Measurements from ENCODE around the gene SCMH1.
A peak's percentile ranks its signal among the peaks of the same experiment; 100 is the strongest.

The SCMH1 gene

GRCh38 chr1:41078616-41079015, 163.5 kb downstream of the SCMH1 start:
- DNase-seq = no peak
- H3K79me1 ChIP-seq (ENCODE audit: low read length) = no peaks in the 10 kb centered on the region
- no peak overlapping the region for H4K5ac ChIP-seq (ENCODE audit: low read length)
- no peak overlapping the region for H3K23ac ChIP-seq (ENCODE audit: low read length)
- no peaks in the 10 kb centered on the region for H3K36me3 ChIP-seq (ENCODE audit: control insufficient read depth, insufficient read depth, low read length)
- H4K8ac ChIP-seq (ENCODE audit: low read depth, low read length) = no peak overlapping the region
- no peaks in the 10 kb centered on the region for H3K27me3 ChIP-seq (ENCODE audit: insufficient read depth, low read length, poor library complexity)
- no peak overlapping the region for H3K4ac ChIP-seq (ENCODE audit: low read depth, low read length)
- H2BK15ac ChIP-seq (replicated peaks; ENCODE audit: low read depth) = no peak overlapping the region
- WGBS (ENCODE audit: extremely low coverage, insufficient coverage, low lambda C conversion rate) = 100% methylated on average over 1 of the region's 2 CpGs
- no peak overlapping the region for H3K4me3 ChIP-seq (ENCODE audit: low read length)
- H3K56ac ChIP-seq (ENCODE audit: low read length) = no peak overlapping the region
- H3K27ac ChIP-seq (ENCODE audit: low read depth, low read length) = no peak overlapping the region
- no peak overlapping the region for H3K4me2 ChIP-seq (ENCODE audit: low read length)
- H2BK5ac ChIP-seq (ENCODE audit: low read length) = no peak overlapping the region
- H2AK5ac ChIP-seq (ENCODE audit: low read length) = no peak overlapping the region
- no peak overlapping the region for H2BK120ac ChIP-seq (ENCODE audit: low read depth, low read length)
- H3K4me1 ChIP-seq (ENCODE audit: control insufficient read depth, low read depth, low read length) = no peaks in the 10 kb centered on the region
- no peak overlapping the region for H3K18ac ChIP-seq (ENCODE audit: low read length)
- no peaks in the 10 kb centered on the region for H3K79me2 ChIP-seq (ENCODE audit: control insufficient read depth, insufficient read depth, low read length)
- H3K9ac ChIP-seq (ENCODE audit: low read length) = no peak overlapping the region

GRCh38 chr1:41078193-41078592, 163.9 kb downstream of the SCMH1 start:
- Histone ChIP-seq H3K79me2 (ENCODE audit: control insufficient read depth, insufficient read depth, low read length) (no peaks in the 10 kb centered on the region), H3K18ac (ENCODE audit: low read length) (no peak overlapping the region), H2BK5ac (ENCODE audit: low read length) (no peak overlapping the region), H3K56ac (ENCODE audit: low read length) (no peak overlapping the region), H4K5ac (ENCODE audit: low read length) (no peak overlapping the region), H3K4me1 (ENCODE audit: control insufficient read depth, low read depth, low read length) (no peaks in the 10 kb centered on the region), H3K4me3 (ENCODE audit: low read length) (no peak overlapping the region), H3K23ac (ENCODE audit: low read length) (no peak overlapping the region), H3K27me3 (ENCODE audit: insufficient read depth, low read length, poor library complexity) (no peaks in the 10 kb centered on the region), H2BK15ac (replicated peaks; ENCODE audit: low read depth) (no peak overlapping the region), H3K27ac (ENCODE audit: low read depth, low read length) (no peak overlapping the region), H3K79me1 (ENCODE audit: low read length) (no peaks in the 10 kb centered on the region), H2AK5ac (ENCODE audit: low read length) (no peak overlapping the region), H3K9ac (ENCODE audit: low read length) (no peak overlapping the region), H2BK120ac (ENCODE audit: low read depth, low read length) (no peak overlapping the region), H3K4ac (ENCODE audit: low read depth, low read length) (no peak overlapping the region), H3K4me2 (ENCODE audit: low read length) (no peak overlapping the region), H3K36me3 (ENCODE audit: control insufficient read depth, insufficient read depth, low read length) (no peaks in the 10 kb centered on the region), H4K8ac (ENCODE audit: low read depth, low read length) (no peak overlapping the region)
- WGBS (ENCODE audit: extremely low coverage, insufficient coverage, low lambda C conversion rate) = no CpG with 5 or more reads among the region's 3 CpGs
- DNase-seq = no peak

GRCh38 chr1:41073971-41074370, 168.1 kb downstream of the SCMH1 start:
- Histone ChIP-seq H3K4ac (ENCODE audit: low read depth, low read length) (no peak overlapping the region), H3K36me3 (ENCODE audit: control insufficient read depth, insufficient read depth, low read length) (no peaks in the 10 kb centered on the region), H3K18ac (ENCODE audit: low read length) (no peak overlapping the region), H2BK120ac (ENCODE audit: low read depth, low read length) (no peak overlapping the region), H3K4me2 (ENCODE audit: low read length) (no peak overlapping the region), H2BK15ac (replicated peaks; ENCODE audit: low read depth) (no peak overlapping the region), H3K79me1 (ENCODE audit: low read length) (no peaks in the 10 kb centered on the region), H3K23ac (ENCODE audit: low read length) (no peak overlapping the region), H4K5ac (ENCODE audit: low read length) (no peak overlapping the region), H3K4me3 (ENCODE audit: low read length) (no peak overlapping the region), H2BK5ac (ENCODE audit: low read length) (no peak overlapping the region), H2AK5ac (ENCODE audit: low read length) (no peak overlapping the region), H4K8ac (ENCODE audit: low read depth, low read length) (no peak overlapping the region), H3K4me1 (ENCODE audit: control insufficient read depth, low read depth, low read length) (no peaks in the 10 kb centered on the region), H3K9ac (ENCODE audit: low read length) (no peak overlapping the region), H3K27ac (ENCODE audit: low read depth, low read length) (no peak overlapping the region), H3K79me2 (ENCODE audit: control insufficient read depth, insufficient read depth, low read length) (no peaks in the 10 kb centered on the region), H3K27me3 (ENCODE audit: insufficient read depth, low read length, poor library complexity) (no peaks in the 10 kb centered on the region), H3K56ac (ENCODE audit: low read length) (no peak overlapping the region)
- no peak for DNase-seq

- Histone ChIP-seq H3K4ac (ENCODE audit: low read depth, low read length) (no peak overlapping the region), H3K27me3 (ENCODE audit: insufficient read depth, low read length, poor library complexity) (no peaks in the 10 kb centered on the region), H3K27ac (ENCODE audit: low read depth, low read length) (no peak overlapping the region), H4K8ac (ENCODE audit: low read depth, low read length) (no peak overlapping the region), H3K79me1 (ENCODE audit: low read length) (no peaks in the 10 kb centered on the region), H3K9ac (ENCODE audit: low read length) (no peak overlapping the region), H4K5ac (ENCODE audit: low read length) (no peak overlapping the region), H2BK120ac (ENCODE audit: low read depth, low read length) (no peak overlapping the region), H2AK5ac (ENCODE audit: low read length) (no peak overlapping the region), H2BK5ac (ENCODE audit: low read length) (no peak overlapping the region), H2BK15ac (replicated peaks; ENCODE audit: low read depth) (no peak overlapping the region), H3K4me2 (ENCODE audit: low read length) (no peak overlapping the region), H3K79me2 (ENCODE audit: control insufficient read depth, insufficient read depth, low read length) (no peaks in the 10 kb centered on the region), H3K36me3 (ENCODE audit: control insufficient read depth, insufficient read depth, low read length) (no peaks in the 10 kb centered on the region), H3K4me1 (ENCODE audit: control insufficient read depth, low read depth, low read length) (no peaks in the 10 kb centered on the region), H3K18ac (ENCODE audit: low read length) (no peak overlapping the region), H3K4me3 (ENCODE audit: low read length) (no peak overlapping the region), H3K56ac (ENCODE audit: low read length) (no peak overlapping the region), H3K23ac (ENCODE audit: low read length) (no peak overlapping the region)
- no CpG with 5 or more reads among the region's 1 CpG for WGBS (ENCODE audit: extremely low coverage, insufficient coverage, low lambda C conversion rate)
- no peak for DNase-seq
Observed at GRCh38 chr1:41072051-41072450, 170.1 kb downstream of the SCMH1 start.

- no peak overlapping the region for H2BK120ac ChIP-seq (ENCODE audit: low read depth, low read length)
- no peak overlapping the region for H4K5ac ChIP-seq (ENCODE audit: low read length)
- no peaks in the 10 kb centered on the region for H3K79me2 ChIP-seq (ENCODE audit: control insufficient read depth, insufficient read depth, low read length)
- DNase-seq = peak; percentile 45
- H3K4me3 ChIP-seq (ENCODE audit: low read length) = no peak overlapping the region
- no peak overlapping the region for H4K8ac ChIP-seq (ENCODE audit: low read depth, low read length)
- no peaks in the 10 kb centered on the region for H3K4me1 ChIP-seq (ENCODE audit: control insufficient read depth, low read depth, low read length)
- no peak overlapping the region for H2BK15ac ChIP-seq (replicated peaks; ENCODE audit: low read depth)
- H3K27ac ChIP-seq (ENCODE audit: low read depth, low read length) = no peak overlapping the region
- no peak overlapping the region for H3K9ac ChIP-seq (ENCODE audit: low read length)
- H3K4ac ChIP-seq (ENCODE audit: low read depth, low read length) = no peak overlapping the region
- H3K79me1 ChIP-seq (ENCODE audit: low read length) = no peaks in the 10 kb centered on the region
- H3K23ac ChIP-seq (ENCODE audit: low read length) = no peak overlapping the region
- no peaks in the 10 kb centered on the region for H3K36me3 ChIP-seq (ENCODE audit: control insufficient read depth, insufficient read depth, low read length)
- no peak overlapping the region for H2AK5ac ChIP-seq (ENCODE audit: low read length)
- no peak overlapping the region for H3K4me2 ChIP-seq (ENCODE audit: low read length)
- no peak overlapping the region for H2BK5ac ChIP-seq (ENCODE audit: low read length)
- H3K18ac ChIP-seq (ENCODE audit: low read length) = no peak overlapping the region
- H3K27me3 ChIP-seq (ENCODE audit: insufficient read depth, low read length, poor library complexity) = no peaks in the 10 kb centered on the region
- H3K56ac ChIP-seq (ENCODE audit: low read length) = no peak overlapping the region
- WGBS (ENCODE audit: extremely low coverage, insufficient coverage, low lambda C conversion rate) = no CpG with 5 or more reads among the region's 5 CpGs
Observed at GRCh38 chr1:41056907-41057306, 185.2 kb downstream of the SCMH1 start.

- H3K9ac ChIP-seq (ENCODE audit: low read length) = no peak overlapping the region
- H3K4me1 ChIP-seq (ENCODE audit: control insufficient read depth, low read depth, low read length) = no peaks in the 10 kb centered on the region
- H3K23ac ChIP-seq (ENCODE audit: low read length) = no peak overlapping the region
- H2BK15ac ChIP-seq (replicated peaks; ENCODE audit: low read depth) = no peak overlapping the region
- no peaks in the 10 kb centered on the region for H3K79me1 ChIP-seq (ENCODE audit: low read length)
- H2BK5ac ChIP-seq (ENCODE audit: low read length) = no peak overlapping the region
- no peaks in the 10 kb centered on the region for H3K27me3 ChIP-seq (ENCODE audit: insufficient read depth, low read length, poor library complexity)
- H3K79me2 ChIP-seq (ENCODE audit: control insufficient read depth, insufficient read depth, low read length) = no peaks in the 10 kb centered on the region
- H3K4ac ChIP-seq (ENCODE audit: low read depth, low read length) = no peak overlapping the region
- H3K18ac ChIP-seq (ENCODE audit: low read length) = no peak overlapping the region
- H3K4me3 ChIP-seq (ENCODE audit: low read length) = no peak overlapping the region
- H3K56ac ChIP-seq (ENCODE audit: low read length) = no peak overlapping the region
- DNase-seq = peak; percentile 20
- H3K4me2 ChIP-seq (ENCODE audit: low read length) = no peak overlapping the region
- no peak overlapping the region for H3K27ac ChIP-seq (ENCODE audit: low read depth, low read length)
- H3K36me3 ChIP-seq (ENCODE audit: control insufficient read depth, insufficient read depth, low read length) = no peaks in the 10 kb centered on the region
- H4K5ac ChIP-seq (ENCODE audit: low read length) = no peak overlapping the region
- no peak overlapping the region for H4K8ac ChIP-seq (ENCODE audit: low read depth, low read length)
- H2BK120ac ChIP-seq (ENCODE audit: low read depth, low read length) = no peak overlapping the region
- WGBS (ENCODE audit: extremely low coverage, insufficient coverage, low lambda C conversion rate) = no CpG with 5 or more reads among the region's 2 CpGs
- H2AK5ac ChIP-seq (ENCODE audit: low read length) = no peak overlapping the region
Observed at GRCh38 chr1:41053316-41053715, 188.8 kb downstream of the SCMH1 start.

All from mesendoderm (in vitro differentiated cells).